A549 (cell line): ENCODE measurements around the gene KCTD15. TPM values are rescaled to one million over a fixed set of nuclear protein-coding genes. Genes with fewer than 3 reads are reported as not detected.

Experiments used
- ATAC-seq, 2 experiments: fragments of 200-7000 bp in 1 of 2; fragments of >200 bp in 1 of 2; cut with Nextera tagmentation in 1 of 2; cut with Tn5 transposase in 1 of 2; 3 replicates each; pipeline versions ENCODE4 v1.8.0 to v1.9.1; 2018 to 2020; ENCODE audit warnings: mild to moderate bottlenecking in 1 of 2, moderate library complexity in 1 of 2
- CTCF ChIA-PET: fragments of 300-600 bp; sonication (Branson Sonifier 250); formaldehyde crosslinking; extraction: SDS; loops from one replicate; lab custom pipeline; 2021; ENCODE audit warnings: antibody characterized with exemption, inconsistent platforms; lab: Yijun Ruan, JAX
- POLR2A ChIA-PET: fragments of 350-600 bp; formaldehyde crosslinking; extraction: SDS; loops from one replicate; lab custom pipeline; 2021; ENCODE audit warnings: antibody characterized with exemption, inconsistent platforms; lab: Yijun Ruan, JAX
- DNase-seq, 2 experiments: peaks; one replicate each; pipeline versions ENCODE4 v3.0.0 to v3.0.0-alpha.2; 2011 to 2016; ENCODE audit warnings: low read depth in 1 of 2, low spot score in 1 of 2
- FAIRE-seq: peaks from 2 replicates; lab custom pipeline; 2011; peaks lifted over from hg19 to GRCh38; lab: Jason Lieb, UNC
- H3K27ac ChIP-seq, 2 experiments: fragments of >200 bp; sonication (Bioruptor Twin); formaldehyde crosslinking; 3 replicates each; pipeline ENCODE4 v1.5.1; 2016 to 2017
- H3K4me1 ChIP-seq: fragments of >200 bp; sonication (Bioruptor Twin); formaldehyde crosslinking; 3 replicates; pipeline ENCODE4 v1.6.1; 2016
- H3K4me2 ChIP-seq: fragments of >200 bp; sonication (Bioruptor Twin); formaldehyde crosslinking; 3 replicates; pipeline ENCODE4 v1.6.1; 2016
- H3K4me3 ChIP-seq: fragments of >200 bp; sonication (Bioruptor Twin); formaldehyde crosslinking; 3 replicates; pipeline ENCODE4 v1.5.1; 2016
- H3K9me3 ChIP-seq: fragments of >200 bp; sonication (Bioruptor Twin); formaldehyde crosslinking; 3 replicates; pipeline ENCODE4 v1.6.1; 2016
- CBX2 ChIP-seq: fragments of 200-600 bp; sonication (generic); IDR thresholded peaks from 2 replicates; pipeline ENCODE4 v1.6.1; 2016; ENCODE audit warnings: low read depth, mild to moderate bottlenecking, borderline replicate concordance
- EHF ChIP-seq: fragments of 250-450 bp; sonication (Bioruptor Pico); IDR thresholded peaks from 2 replicates; pipeline ENCODE4 v1.5.0; 2020; ENCODE audit warnings: mild to moderate bottlenecking
- EP300 ChIP-seq, 2 experiments: fragments of >200 bp; sonication (Bioruptor Twin); formaldehyde crosslinking; IDR thresholded peaks; 2 replicates in 1 of 2; 3 replicates in 1 of 2; pipeline ENCODE4 v1.6.1; 2016 to 2017
- ESRRA ChIP-seq: fragments of 150-350 bp; IDR thresholded peaks from 2 replicates; pipeline ENCODE4 v1.6.1; 2014; ENCODE audit warnings: mild to moderate bottlenecking, low read length, borderline replicate concordance
- FOSL2 ChIP-seq, 2 experiments: fragments of 450-650 bp in 1 of 2; fragments of >200 bp in 1 of 2; sonication (Bioruptor Twin) in 1 of 2; formaldehyde crosslinking; IDR thresholded peaks; 2 replicates each; pipeline versions ENCODE4 v1.5.0 to v1.6.1; 2016 to 2020; ENCODE audit warnings: mild to moderate bottlenecking in 1 of 2, moderate library complexity in 1 of 2
- GATA3 ChIP-seq: IDR thresholded peaks from 2 replicates; pipeline ENCODE4 v1.6.1; 2012; ENCODE audit warnings: borderline replicate concordance
- JUNB ChIP-seq: fragments of >200 bp; sonication (Bioruptor Twin); formaldehyde crosslinking; IDR thresholded peaks from 2 replicates; pipeline ENCODE4 v1.6.1; 2016
- MAFK ChIP-seq: fragments of 450-650 bp; IDR thresholded peaks from 2 replicates; pipeline ENCODE4 v1.6.1; 2014; ENCODE audit not compliant: partially characterized antibody
- MYC ChIP-seq: IDR thresholded peaks from 2 replicates; pipeline ENCODE4 v1.6.1; 2012; ENCODE audit warnings: mild to moderate bottlenecking, inconsistent platforms, low read length, improper control_type of control experiment, borderline replicate concordance
- PHF8 ChIP-seq: fragments of 200-600 bp; sonication (generic); IDR thresholded peaks from 2 replicates; pipeline ENCODE4 v1.6.1; 2016; ENCODE audit warnings: low read depth, mild to moderate bottlenecking, antibody characterized with exemption, moderate library complexity, borderline replicate concordance
- POLR2AphosphoS2 ChIP-seq: conservative IDR thresholded peaks from 2 replicates; pipeline ENCODE4 v1.6.1; 2012; ENCODE audit warnings: low read length, improper control_type of control experiment, inconsistent platforms
- SREBF2 ChIP-seq: fragments of 450-650 bp; IDR thresholded peaks from 2 replicates; pipeline ENCODE4 v1.6.1; 2014; ENCODE audit warnings: mild to moderate bottlenecking, moderate library complexity
- TFCP2L1 ChIP-seq: fragments of 250-450 bp; sonication (Bioruptor Pico); IDR thresholded peaks from 2 replicates; pipeline ENCODE4 v1.5.0; 2021; ENCODE audit warnings: mild to moderate bottlenecking
- TP53 ChIP-seq: fragments of 250-450 bp; sonication (Bioruptor Pico); IDR thresholded peaks from 2 replicates; pipeline ENCODE4 v1.5.0; 2021; ENCODE audit warnings: mild to moderate bottlenecking, moderate library complexity
- ZFP36 ChIP-seq: fragments of 450-650 bp; IDR thresholded peaks from 2 replicates; pipeline ENCODE4 v1.6.1; 2014; ENCODE audit warnings: borderline replicate concordance; ENCODE audit not compliant: partially characterized antibody
- ZNF302 ChIP-seq: fragments of 250-450 bp; sonication (Bioruptor Pico); IDR thresholded peaks from 2 replicates; pipeline ENCODE4 v1.9.0; 2021; ENCODE audit warnings: inconsistent platforms, mild to moderate bottlenecking, moderate library complexity
- WGBS: methylation state at CpG from one replicate; pipeline ENCODE4 v1.1.6; 2017; ENCODE audit errors: missing lambda C conversion rate; 5-methylcytosine and 5-hydroxymethylcytosine counted together
- polyA plus RNA-seq, 4 experiments: library from polyadenylated mRNA; depleted of rRNA in 3 of 4; stranded (reverse); fragments of >200 nt; fragmentation: RNase III in 1 of 4; extraction: RNeasy Plus Mini Kit Qiagen cat#74134 plus additional on column Dnase treatment in 1 of 4; gene quantifications; 2 replicates in 3 of 4; 3 replicates in 1 of 4; pipeline ENCODE4 v1.2.3, GENCODE V29; 2011 to 2017
- TF ChIP-seq, protein P1 (sequence below): fragments of 450-650 bp; IDR thresholded peaks from 2 replicates; pipeline ENCODE4 v1.6.1; 2014; ENCODE audit warnings: antibody characterized with exemption
- TF ChIP-seq, protein P2 (sequence below): IDR thresholded peaks from 2 replicates; pipeline ENCODE4 v1.6.1; 2012
- TF ChIP-seq, protein P3 (sequence below): fragments of 150-350 bp; IDR thresholded peaks from 2 replicates; pipeline ENCODE4 v1.6.1; 2014; ENCODE audit warnings: low read depth, mild to moderate bottlenecking, low read length
- TF ChIP-seq, protein P4 (sequence below): IDR thresholded peaks from 2 replicates; pipeline ENCODE4 v1.6.1; 2012

KCTD15 gene
- polyA plus RNA-seq, 2 of the 4 experiments (the other 2 are of a cell fraction): 54.0 to 56.5 TPM

DNA sequence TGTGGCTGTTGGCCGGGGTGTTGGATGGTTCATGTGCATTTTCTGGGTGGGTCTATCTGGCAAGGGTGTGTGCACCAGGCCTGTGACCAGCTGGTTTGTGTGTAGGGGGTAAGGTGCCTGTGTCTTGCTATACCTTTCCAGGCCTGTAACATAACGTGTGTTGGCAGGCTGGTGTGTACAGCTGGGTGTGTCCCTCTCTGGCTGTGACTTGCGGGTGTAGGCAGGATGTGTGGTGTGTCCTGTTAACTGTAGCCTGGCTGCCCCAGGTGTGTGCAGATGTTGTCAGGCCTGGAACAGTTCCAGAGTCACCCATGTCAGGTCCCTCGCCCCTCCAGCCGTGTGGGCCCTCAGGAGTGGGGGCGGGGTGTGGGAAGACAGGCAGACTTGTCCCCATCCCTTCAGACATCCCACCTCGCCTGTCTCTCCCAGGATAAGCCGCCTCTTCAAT lies 9.8 kb downstream of the KCTD15 start:
- ChIA-PET POLR2A (no interaction called here), CTCF (interaction anchor here (0.6 to 7.7 kb wide), 5 partner anchors 10 to 840 kb away, joined by 3 to 66 read pairs (median 7); partner anchors contain the start of gene KCTD15)
- H3K4me1 ChIP-seq: peaks cover 79% of the 10 kb centered on the region
- 87% methylated on average over 8 of the region's 8 CpGs for WGBS
- peak overlapping the region in 1 of 2 experiments; percentile 90; a peak in 4 of 6 replicates for H3K27ac ChIP-seq
- no peak for FAIRE-seq
- no peak for ATAC-seq
- TF ChIP-seq ZNF302 (CRISPR knock-in tag): no peak
- no peak for TF ChIP-seq TP53 (CRISPR knock-in tag)
- no peak for TF ChIP-seq POLR2AphosphoS2
- no peak for TF ChIP-seq ESRRA
- TF ChIP-seq, protein P1, sequence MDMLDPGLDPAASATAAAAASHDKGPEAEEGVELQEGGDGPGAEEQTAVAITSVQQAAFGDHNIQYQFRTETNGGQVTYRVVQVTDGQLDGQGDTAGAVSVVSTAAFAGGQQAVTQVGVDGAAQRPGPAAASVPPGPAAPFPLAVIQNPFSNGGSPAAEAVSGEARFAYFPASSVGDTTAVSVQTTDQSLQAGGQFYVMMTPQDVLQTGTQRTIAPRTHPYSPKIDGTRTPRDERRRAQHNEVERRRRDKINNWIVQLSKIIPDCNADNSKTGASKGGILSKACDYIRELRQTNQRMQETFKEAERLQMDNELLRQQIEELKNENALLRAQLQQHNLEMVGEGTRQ: no peak
- TF ChIP-seq, protein P2, sequence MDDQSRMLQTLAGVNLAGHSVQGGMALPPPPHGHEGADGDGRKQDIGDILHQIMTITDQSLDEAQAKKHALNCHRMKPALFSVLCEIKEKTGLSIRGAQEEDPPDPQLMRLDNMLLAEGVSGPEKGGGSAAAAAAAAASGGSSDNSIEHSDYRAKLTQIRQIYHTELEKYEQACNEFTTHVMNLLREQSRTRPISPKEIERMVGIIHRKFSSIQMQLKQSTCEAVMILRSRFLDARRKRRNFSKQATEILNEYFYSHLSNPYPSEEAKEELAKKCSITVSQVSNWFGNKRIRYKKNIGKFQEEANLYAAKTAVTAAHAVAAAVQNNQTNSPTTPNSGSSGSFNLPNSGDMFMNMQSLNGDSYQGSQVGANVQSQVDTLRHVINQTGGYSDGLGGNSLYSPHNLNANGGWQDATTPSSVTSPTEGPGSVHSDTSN: no peak
- no peak for TF ChIP-seq EHF
- TF ChIP-seq GATA3: no peak
- no peak for TF ChIP-seq PHF8
- TF ChIP-seq EP300 (IDR thresholded peaks at IDR 0.05): no peak
- TF ChIP-seq SREBF2: no peak
- TF ChIP-seq, all 56 proteins: peak for 0
- no peak for DNase-seq
- Histone ChIP-seq H3K4me2 (no peak overlapping the region), H3K9me3 (no peaks in the 10 kb centered on the region), H3K4me3 (no peak overlapping the region)

DNA sequence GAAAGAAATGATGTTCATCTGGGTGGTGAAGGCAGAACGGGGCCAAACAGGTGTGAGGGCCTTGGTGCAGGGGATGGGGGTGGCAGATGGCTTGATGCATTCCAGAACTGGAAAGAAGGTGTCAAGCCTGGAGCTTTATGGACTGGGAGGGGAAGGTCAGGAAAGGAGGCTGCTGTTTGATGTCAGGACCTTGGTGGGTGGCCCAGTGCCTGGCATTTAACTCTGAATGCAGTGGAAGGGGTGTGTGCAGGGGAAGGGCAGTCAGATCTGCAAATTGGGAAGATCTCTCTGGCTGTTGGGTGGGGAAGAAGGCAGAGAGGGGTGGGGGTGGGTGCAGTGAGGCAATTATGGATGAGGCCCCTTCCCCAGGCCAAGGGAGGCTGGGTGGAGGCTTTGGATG lies 11.7 kb downstream of the KCTD15 start:
- ATAC-seq (no peak), FAIRE-seq (no peak), DNase-seq (no peak)
- H3K4me1 ChIP-seq: peaks cover 60% of the 10 kb centered on the region
- no peaks in the 10 kb centered on the region for H3K9me3 ChIP-seq
- no peak overlapping the region; a peak in 1 of 6 replicates for H3K27ac ChIP-seq
- ChIA-PET CTCF (interaction anchor here (1.5 to 7.7 kb wide), 4 partner anchors 14 to 288 kb away, joined by 3 to 66 read pairs (median 11); no protein-coding TSS in a partner anchor), POLR2A (no interaction called here)
- TF ChIP-seq PHF8 (no peak), MAFK (no peak), TFCP2L1 (CRISPR knock-in tag) (no peak), CBX2 (no peak), MYC (no peak), JUNB (no peak), POLR2AphosphoS2 (no peak), ZFP36 (no peak)
- TF ChIP-seq, protein P3, sequence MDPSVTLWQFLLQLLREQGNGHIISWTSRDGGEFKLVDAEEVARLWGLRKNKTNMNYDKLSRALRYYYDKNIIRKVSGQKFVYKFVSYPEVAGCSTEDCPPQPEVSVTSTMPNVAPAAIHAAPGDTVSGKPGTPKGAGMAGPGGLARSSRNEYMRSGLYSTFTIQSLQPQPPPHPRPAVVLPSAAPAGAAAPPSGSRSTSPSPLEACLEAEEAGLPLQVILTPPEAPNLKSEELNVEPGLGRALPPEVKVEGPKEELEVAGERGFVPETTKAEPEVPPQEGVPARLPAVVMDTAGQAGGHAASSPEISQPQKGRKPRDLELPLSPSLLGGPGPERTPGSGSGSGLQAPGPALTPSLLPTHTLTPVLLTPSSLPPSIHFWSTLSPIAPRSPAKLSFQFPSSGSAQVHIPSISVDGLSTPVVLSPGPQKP: no peak
- TF ChIP-seq, protein P4, sequence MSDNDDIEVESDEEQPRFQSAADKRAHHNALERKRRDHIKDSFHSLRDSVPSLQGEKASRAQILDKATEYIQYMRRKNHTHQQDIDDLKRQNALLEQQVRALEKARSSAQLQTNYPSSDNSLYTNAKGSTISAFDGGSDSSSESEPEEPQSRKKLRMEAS: no peak
- no peak overlapping the region for H3K4me3 ChIP-seq
- 73% methylated on average over 1 of the region's 1 CpG for WGBS
- H3K4me2 ChIP-seq: no peak overlapping the region

DNA sequence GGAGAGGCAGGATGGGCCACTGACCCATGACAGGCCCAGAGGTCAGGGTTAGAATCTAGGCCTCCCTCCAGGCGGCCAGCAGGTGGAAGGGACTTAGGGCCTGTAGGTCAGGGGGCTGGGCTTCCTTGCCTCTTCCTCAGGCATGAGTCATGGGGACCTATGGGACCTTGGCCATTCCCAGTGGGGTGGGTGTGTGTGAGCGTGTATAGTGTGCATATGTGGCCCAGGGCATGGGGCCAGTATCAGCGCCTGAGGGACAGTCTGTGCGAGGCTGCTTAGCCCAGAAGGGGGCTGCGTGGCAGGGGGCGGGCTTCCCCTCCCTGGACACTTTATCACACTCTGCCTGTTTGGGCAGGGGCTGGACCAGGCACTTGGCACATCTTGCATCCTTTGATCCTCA lies 13.3 kb downstream of the KCTD15 start:
- peak in 1 of 2 experiments; percentile 58 for DNase-seq

More for the DNA sequence above, 13.3 kb downstream of the KCTD15 start:
- ATAC-seq: peak in 1 of 2 experiments; percentile 32; a peak in 3 of 6 replicates
- TF ChIP-seq CBX2: no peak
- TF ChIP-seq FOSL2 (IDR thresholded peaks at IDR 0.05): no peak
- TF ChIP-seq FOSL2 (CRISPR knock-in tag; IDR thresholded peaks at IDR 0.05): peak; percentile 51; the same call in 1 of the 2 replicates
- TF ChIP-seq, all 56 proteins: peak for 1
- FAIRE-seq: no peak
- H3K9me3 ChIP-seq: no peaks in the 10 kb centered on the region
- ChIA-PET CTCF (interaction anchor here (1.0 to 7.7 kb wide), 4 partner anchors 9 to 74 kb away, joined by 3 to 66 read pairs (median 11); no protein-coding TSS in a partner anchor), POLR2A (no interaction called here)
- 78% methylated on average over 6 of the region's 6 CpGs for WGBS
- H3K27ac ChIP-seq: peak overlapping the region in 1 of 2 experiments; percentile 21; a peak in 1 of 6 replicates
- H3K4me2 ChIP-seq: 0 out of 3 replicates have a peak overlapping the region, but pooled peaks have one; percentile 5
- no peak overlapping the region for H3K4me3 ChIP-seq
- peaks cover 44% of the 10 kb centered on the region for H3K4me1 ChIP-seq
